ELR (cell line): Measurements from ENCODE around the gene ARSH.
"Not testable (repeated sequence)": the region's sequence is repeated elsewhere in the genome, so short reads cannot be mapped to it uniquely, and the experiment has no call there.

Source experiments
- DNase-seq: peaks from one replicate; pipeline ENCODE4 v3.0.0-alpha.2; 2015; ENCODE audit warnings: low read depth

The ARSH gene

GRCh38 chrX:3044196-3044595, 37.9 kb downstream of the ARSH start:
- DNase-seq, result no peak

GRCh38 chrX:3044671-3045070, 38.3 kb downstream of the ARSH start:
- DNase-seq, result no peak

- DNase-seq, result no peak
These were observed 40.2 kb downstream of the ARSH start for GRCh38 chrX:3046253-3047240.

GRCh38 chrX:3050523-3051175, 44.3 kb downstream of the ARSH start:
- DNase-seq, result not testable (repeated sequence)

GRCh38 chrX:3052860-3053259, 46.5 kb downstream of the ARSH start:
- DNase-seq, result no peak

- no peak for DNase-seq
These were observed 60.2 kb downstream of the ARSH start for GRCh38 chrX:3066555-3066954.

- DNase-seq, result no peak
These were observed 69.6 kb downstream of the ARSH start for GRCh38 chrX:3075959-3076358.

- DNase-seq, result no peak
These were observed 70.2 kb downstream of the ARSH start for GRCh38 chrX:3076416-3076991.
